Measurements from ENCODE around the gene NBAS. TPM values are rescaled to one million over a fixed set of nuclear protein-coding genes. Genes with fewer than 3 reads are reported as not detected.

NBAS gene
- total and polyA plus RNA-seq, 2 of the 4 experiments (the other 2 are of a cell fraction) = 22.3 to 105 TPM

DNA sequence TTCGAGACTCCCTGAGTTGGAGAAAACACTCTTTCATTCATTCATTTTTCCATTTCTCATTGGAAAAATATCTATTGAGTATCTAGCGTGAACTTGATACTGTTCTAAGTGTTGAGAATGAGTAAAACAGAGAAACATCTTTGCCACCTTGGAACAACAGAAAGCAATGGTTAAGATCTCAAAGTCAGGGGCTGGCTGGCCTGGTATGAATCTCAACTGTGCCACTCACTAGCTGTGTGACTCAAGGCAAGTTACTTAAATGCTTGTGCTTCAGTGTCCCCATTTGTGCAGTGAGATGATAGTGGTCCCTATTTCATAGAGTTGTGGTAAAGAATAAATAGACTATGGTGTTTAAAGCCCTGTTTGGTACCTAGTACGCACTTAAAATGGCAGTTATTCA, 415.2 kb downstream of the NBAS start:
- in situ Hi-C loops (cut with MboI; ENCODE audit: low sequenced_read_pairs) (no loop called here), dilution Hi-C loops (cut with HindIII; ENCODE audit: low sequenced_read_pairs, unreplicated experiment) (no loop called here), intact Hi-C loops (cut with micrococcal nuclease) (no loop called here)
- Histone ChIP-seq H4K5ac (ENCODE audit: low read depth, low read length) (no peak overlapping the region), H3K18ac (ENCODE audit: low read depth, low read length) (no peak overlapping the region), H3K4me1 (ENCODE audit: control insufficient read depth, insufficient read depth, low read length) (no peaks in the 10 kb centered on the region), H3K9me3 (ENCODE audit: control insufficient read depth, insufficient read depth, low read length) (no peaks in the 10 kb centered on the region), H3K79me1 (ENCODE audit: low read depth in 1 of 2, low read length in 2 of 2) (no peaks in the 10 kb centered on the region), H3K36me3 (ENCODE audit: control insufficient read depth, insufficient read depth, low read length) (no peaks in the 10 kb centered on the region), H4K20me1 (ENCODE audit: insufficient read depth, low read length) (no peaks in the 10 kb centered on the region), H2BK5ac (ENCODE audit: low read depth, low read length, poor library complexity, severe bottlenecking) (no peak overlapping the region), H3K27ac (ENCODE audit: insufficient read depth, low read length) (no peak overlapping the region), H3K4me2 (ENCODE audit: low read depth, low read length) (no peak overlapping the region), H2AFZ (replicated peaks; ENCODE audit: low read length, poor library complexity) (no peak overlapping the region), H3K9ac (ENCODE audit: low read depth, low read length) (no peak overlapping the region), H3K23ac (ENCODE audit: low read depth, low read length) (no peak overlapping the region), H3K4ac (ENCODE audit: low read depth, low read length) (no peak overlapping the region), H2BK120ac (ENCODE audit: low read depth, low read length) (no peak overlapping the region), H4K91ac (ENCODE audit: insufficient read depth, low read depth, low read length) (no peak overlapping the region), H3K27me3 (ENCODE audit: control insufficient read depth, insufficient read depth, low read length) (no peaks in the 10 kb centered on the region), H2AK5ac (ENCODE audit: low read depth, low read length) (no peak overlapping the region), H4K8ac (ENCODE audit: low read depth in 2 of 2, low read length in 2 of 2) (no peak overlapping the region), H3K9me1 (ENCODE audit: insufficient read depth, low read length) (peaks cover 4% of the 10 kb centered on the region; the same call in 1 of the 2 replicates), H3K14ac (replicated peaks; ENCODE audit: low read depth, low read length) (no peak overlapping the region), H3K56ac (ENCODE audit: extremely low read depth, insufficient read depth, low read length) (no peak overlapping the region), H3K4me3 (ENCODE audit: insufficient read depth, low read depth, low read length) (no peak overlapping the region), H2BK15ac (ENCODE audit: low read depth, low read length) (no peak overlapping the region), H2BK20ac (ENCODE audit: low read depth, low read length) (no peak overlapping the region), H2AK9ac (replicated peaks; ENCODE audit: low read depth, low read length, poor library complexity) (no peak overlapping the region)
- ATAC-seq (ENCODE audit: low read depth) = no peak
- CTCF ChIA-PET = no interaction called here
- POLR2A ChIA-PET (ENCODE audit: unreplicated experiment) = no interaction called here
- TF ChIP-seq MAZ (IDR thresholded peaks at IDR 0.05; ENCODE audit: borderline replicate concordance, low read depth, low read length) = no peak
- no peak for TF ChIP-seq RFX5 (IDR thresholded peaks at IDR 0.05; ENCODE audit: low read depth, low read length)
- TF ChIP-seq MXI1 (IDR thresholded peaks at IDR 0.05; ENCODE audit: borderline replicate concordance, low read depth, low read length) = no peak
- TF ChIP-seq RAD21 (IDR thresholded peaks at IDR 0.05; ENCODE audit: low read length) = no peak
- TF ChIP-seq, protein P1, sequence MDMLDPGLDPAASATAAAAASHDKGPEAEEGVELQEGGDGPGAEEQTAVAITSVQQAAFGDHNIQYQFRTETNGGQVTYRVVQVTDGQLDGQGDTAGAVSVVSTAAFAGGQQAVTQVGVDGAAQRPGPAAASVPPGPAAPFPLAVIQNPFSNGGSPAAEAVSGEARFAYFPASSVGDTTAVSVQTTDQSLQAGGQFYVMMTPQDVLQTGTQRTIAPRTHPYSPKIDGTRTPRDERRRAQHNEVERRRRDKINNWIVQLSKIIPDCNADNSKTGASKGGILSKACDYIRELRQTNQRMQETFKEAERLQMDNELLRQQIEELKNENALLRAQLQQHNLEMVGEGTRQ (IDR thresholded peaks at IDR 0.05; ENCODE audit: low read depth, low read length) = no peak
- TF ChIP-seq RCOR1 (IDR thresholded peaks at IDR 0.05; ENCODE audit: insufficient replicate concordance, low read length) = no peak
- no peak for TF ChIP-seq ELK1 (IDR thresholded peaks at IDR 0.05; ENCODE audit: borderline replicate concordance, low read depth, low read length)
- no peak for TF ChIP-seq FOS (IDR thresholded peaks at IDR 0.05; ENCODE audit: low read depth, low read length)
- TF ChIP-seq POLR2A (IDR thresholded peaks at IDR 0.05; ENCODE audit: low read depth, low read length) = no peak
- TF ChIP-seq NFE2L2 (IDR thresholded peaks at IDR 0.05; ENCODE audit: low read depth, low read length) = no peak
- TF ChIP-seq MAFK (IDR thresholded peaks at IDR 0.05; ENCODE audit: low read depth, low read length) = no peak
- TF ChIP-seq BHLHE40 (IDR thresholded peaks at IDR 0.05; ENCODE audit: low read depth, low read length) = no peak
- no peak for TF ChIP-seq CEBPB (IDR thresholded peaks at IDR 0.05; ENCODE audit: low read depth, low read length)
- TF ChIP-seq CHD1 (IDR thresholded peaks at IDR 0.05; ENCODE audit: low read depth, low read length) = no peak
- TF ChIP-seq CTCF (conservative IDR thresholded peaks at IDR 0.05; ENCODE audit: low read depth, low read length) = no peak
- no peak for TF ChIP-seq SMC3 (IDR thresholded peaks at IDR 0.05; ENCODE audit: low read depth, low read length)
- WGBS, 2 experiments (ENCODE audit: extremely low coverage in 2 of 2, insufficient read length in 1 of 2) = no CpG with 5 or more reads among the region's 3 CpGs
- BruUV-seq (replicated peaks) = no TSS peak
- DNase-seq = no peak

All from IMR-90 (cell line).